RWPE1 (cell line): ENCODE measurements around the gene GCLM.

Experiments
- CTCF ChIA-PET: fragments of 350-600 bp; sonication (Branson Sonifier 250); formaldehyde crosslinking; extraction: SDS; loops from one replicate; lab custom pipeline; 2021; lab: Yijun Ruan, JAX
- POLR2A ChIA-PET: fragments of 400-600 bp; formaldehyde crosslinking; extraction: SDS; loops from one replicate; lab custom pipeline; 2020; ENCODE audit warnings: antibody characterized with exemption; ENCODE audit not compliant: low non-redundant PET; lab: Yijun Ruan, JAX
- DNase-seq: peaks from one replicate; pipeline ENCODE4 v3.0.0; 2012; ENCODE audit warnings: low spot score
- H3K27ac ChIP-seq: fragments of 450-650 bp; 2 replicates; pipeline ENCODE4 v1.5.1; 2017
- TF ChIP-seq, protein P1 (sequence below): fragments of 450-650 bp; conservative IDR thresholded peaks from 2 replicates; pipeline ENCODE4 v1.5.1; 2017; ENCODE audit warnings: low read depth, mild to moderate bottlenecking

Gene GCLM

DNA sequence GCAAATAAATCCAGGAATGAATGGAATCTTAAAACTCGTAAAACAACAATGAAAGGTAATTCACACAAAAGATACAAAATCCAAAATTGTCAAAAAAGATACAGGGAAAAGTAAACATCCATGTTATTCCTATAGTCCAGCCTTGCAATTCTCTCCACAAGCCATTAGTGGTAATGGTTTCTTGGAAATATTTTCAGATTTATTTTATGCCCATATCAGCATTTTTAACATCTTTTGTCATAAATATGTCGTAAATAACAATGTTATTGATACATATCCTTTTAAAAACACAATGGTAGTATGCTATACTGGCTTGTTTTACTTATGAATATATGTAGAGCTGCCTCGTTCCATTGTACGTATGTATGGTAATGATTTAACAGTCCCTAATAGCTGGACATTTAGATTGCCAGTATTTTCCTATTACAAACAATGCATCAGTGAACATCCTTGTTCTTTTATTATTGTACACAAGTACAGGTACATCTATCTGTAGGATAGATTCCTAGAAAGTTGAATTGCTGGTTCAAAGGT, 60.8 kb downstream of the GCLM start:
- CTCF ChIA-PET = interaction anchor here (0.7 to 1.4 kb wide), 3 partner anchors 219 to 1007 kb away, joined by 3 read pairs; no protein-coding TSS in a partner anchor
- peak overlapping the region; percentile 96 for H3K27ac ChIP-seq
- no peak for DNase-seq
- TF ChIP-seq, protein P1, sequence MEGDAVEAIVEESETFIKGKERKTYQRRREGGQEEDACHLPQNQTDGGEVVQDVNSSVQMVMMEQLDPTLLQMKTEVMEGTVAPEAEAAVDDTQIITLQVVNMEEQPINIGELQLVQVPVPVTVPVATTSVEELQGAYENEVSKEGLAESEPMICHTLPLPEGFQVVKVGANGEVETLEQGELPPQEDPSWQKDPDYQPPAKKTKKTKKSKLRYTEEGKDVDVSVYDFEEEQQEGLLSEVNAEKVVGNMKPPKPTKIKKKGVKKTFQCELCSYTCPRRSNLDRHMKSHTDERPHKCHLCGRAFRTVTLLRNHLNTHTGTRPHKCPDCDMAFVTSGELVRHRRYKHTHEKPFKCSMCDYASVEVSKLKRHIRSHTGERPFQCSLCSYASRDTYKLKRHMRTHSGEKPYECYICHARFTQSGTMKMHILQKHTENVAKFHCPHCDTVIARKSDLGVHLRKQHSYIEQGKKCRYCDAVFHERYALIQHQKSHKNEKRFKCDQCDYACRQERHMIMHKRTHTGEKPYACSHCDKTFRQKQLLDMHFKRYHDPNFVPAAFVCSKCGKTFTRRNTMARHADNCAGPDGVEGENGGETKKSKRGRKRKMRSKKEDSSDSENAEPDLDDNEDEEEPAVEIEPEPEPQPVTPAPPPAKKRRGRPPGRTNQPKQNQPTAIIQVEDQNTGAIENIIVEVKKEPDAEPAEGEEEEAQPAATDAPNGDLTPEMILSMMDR = no peak
- POLR2A ChIA-PET = no interaction called here

DNA sequence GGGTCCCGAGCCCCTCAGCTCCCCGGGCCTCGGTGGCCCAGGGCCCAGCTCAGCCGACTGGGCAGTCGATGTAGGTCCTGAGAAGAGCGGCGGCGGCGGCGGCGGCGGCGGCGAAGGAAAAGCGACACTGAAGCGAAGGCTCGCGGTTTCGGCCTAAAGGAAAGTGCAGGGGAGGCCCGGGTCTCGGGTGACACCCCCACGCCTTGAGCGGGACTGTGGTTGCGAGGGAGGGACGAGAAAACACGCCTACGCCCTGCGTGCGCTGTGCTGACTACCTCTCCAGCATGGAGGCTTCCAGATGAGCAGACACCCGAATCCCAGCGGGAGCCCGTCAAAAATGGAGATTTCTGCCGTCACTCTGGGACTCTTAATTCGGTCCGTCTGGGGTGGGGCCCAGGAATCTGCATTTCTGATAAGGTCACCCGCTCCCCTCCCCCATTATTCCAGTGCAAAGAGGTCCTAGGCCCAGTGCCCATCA, 61.4 kb downstream of the GCLM start:
- peak overlapping the region; percentile 96 for H3K27ac ChIP-seq
- peak; percentile 51 for DNase-seq
- TF ChIP-seq, protein P1 = no peak
- POLR2A ChIA-PET = interaction anchor here (0.5 kb wide), 1 partner anchor 207 kb away, joined by 3 read pairs; no protein-coding TSS in a partner anchor
- CTCF ChIA-PET = interaction anchor here (0.6 to 1.4 kb wide), 4 partner anchors 31 to 1006 kb away, joined by 3 to 8 read pairs (median 3); no protein-coding TSS in a partner anchor

DNA sequence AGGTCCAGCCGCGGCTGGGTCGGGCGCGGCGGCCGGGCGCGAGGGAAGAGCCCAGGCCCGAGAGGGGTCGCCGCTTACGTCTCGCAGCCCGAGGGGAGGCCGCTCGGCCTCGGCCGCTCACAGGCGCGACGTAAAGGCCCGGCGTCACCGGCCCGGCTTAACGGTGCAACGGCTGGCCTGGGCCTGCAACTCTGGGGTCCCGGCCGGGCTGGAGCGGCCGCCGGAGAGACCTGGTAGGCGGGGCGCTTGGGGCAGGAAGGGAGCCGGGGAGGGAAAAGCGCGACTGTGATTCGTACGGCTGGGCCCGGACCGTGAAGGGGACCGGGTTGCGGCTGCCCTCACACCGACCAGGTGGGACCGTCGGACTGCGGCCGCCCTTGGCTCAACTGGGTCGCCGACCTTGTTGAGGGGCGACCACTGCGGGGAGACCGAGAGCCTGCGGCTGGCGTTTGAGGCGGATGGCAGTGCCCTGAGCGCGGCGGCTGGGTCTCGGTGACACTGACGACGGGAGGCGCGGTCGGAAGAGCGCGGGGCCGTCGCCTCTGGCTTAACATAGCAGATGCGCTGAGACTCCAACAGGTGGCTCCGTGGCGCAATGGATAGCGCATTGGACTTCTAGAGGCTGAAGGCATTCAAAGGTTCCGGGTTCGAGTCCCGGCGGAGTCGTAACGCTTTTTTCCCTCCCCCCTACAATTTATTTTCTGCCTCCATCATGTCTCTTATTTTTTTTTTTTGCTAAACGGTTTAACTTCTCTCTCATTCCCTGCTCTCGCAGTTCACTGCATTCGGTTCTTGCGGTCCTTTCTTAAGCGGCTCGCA, 62.0 kb downstream of the GCLM start:
- TF ChIP-seq, protein P1 = no peak
- peak; percentile 83 for DNase-seq
- H3K27ac ChIP-seq = peak overlapping the region; percentile 96
- CTCF ChIA-PET = interaction anchor here (0.6 to 1.7 kb wide), 3 partner anchors 31 to 400 kb away, joined by 3 to 8 read pairs (median 5); no protein-coding TSS in a partner anchor
- POLR2A ChIA-PET = interaction anchor here (0.5 kb wide), 1 partner anchor 207 kb away, joined by 3 read pairs; no protein-coding TSS in a partner anchor

DNA sequence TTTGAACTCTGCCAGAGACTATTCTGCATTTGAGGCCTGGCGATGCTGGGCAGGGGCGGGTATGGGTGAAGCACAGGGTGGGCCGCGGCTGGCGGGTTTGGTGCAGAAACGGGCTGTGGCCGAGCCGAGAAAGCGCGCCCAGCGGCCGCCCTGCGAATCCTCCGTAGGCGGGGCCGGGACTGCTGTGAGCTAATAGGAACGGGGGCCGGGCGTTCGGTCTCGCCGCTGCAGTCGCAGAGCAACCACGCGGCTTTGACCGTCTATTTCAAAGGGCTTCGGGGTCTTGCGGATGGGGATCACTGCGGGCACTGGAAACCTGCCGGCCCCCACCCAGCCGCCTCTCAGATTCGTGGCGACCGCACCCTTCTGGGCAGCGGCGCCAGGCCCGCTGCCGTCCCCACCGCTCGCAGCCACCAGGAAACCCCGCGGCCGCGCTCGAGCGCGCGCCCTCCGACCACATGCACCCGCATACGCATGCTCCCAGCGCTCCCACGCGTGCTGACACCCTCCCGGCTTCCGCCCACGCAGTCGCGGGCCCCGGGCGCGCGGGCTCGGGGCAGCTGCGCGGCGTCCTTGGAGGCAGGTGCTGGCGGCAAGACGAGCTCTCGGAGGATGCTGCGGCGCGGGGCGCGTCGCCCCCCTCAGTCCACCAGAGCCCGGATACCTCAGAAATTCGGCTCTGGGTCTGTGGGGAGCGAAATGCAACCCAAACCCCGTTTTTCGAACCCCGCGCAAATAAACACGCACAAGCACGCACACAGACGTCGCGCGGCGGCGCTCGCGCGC, 62.8 kb downstream of the GCLM start:
- peak; percentile 77 for DNase-seq
- TF ChIP-seq, protein P1 = peak; percentile 46
- POLR2A ChIA-PET = interaction anchor here (0.6 to 1.1 kb wide), 4 partner anchors 140 to 400 kb away, joined by 3 to 8 read pairs (median 3); no protein-coding TSS in a partner anchor
- CTCF ChIA-PET = interaction anchor here (0.6 to 1.7 kb wide), 6 partner anchors 28 to 399 kb away, joined by 3 to 8 read pairs (median 4); no protein-coding TSS in a partner anchor
- H3K27ac ChIP-seq = peak overlapping the region; percentile 96

DNA sequence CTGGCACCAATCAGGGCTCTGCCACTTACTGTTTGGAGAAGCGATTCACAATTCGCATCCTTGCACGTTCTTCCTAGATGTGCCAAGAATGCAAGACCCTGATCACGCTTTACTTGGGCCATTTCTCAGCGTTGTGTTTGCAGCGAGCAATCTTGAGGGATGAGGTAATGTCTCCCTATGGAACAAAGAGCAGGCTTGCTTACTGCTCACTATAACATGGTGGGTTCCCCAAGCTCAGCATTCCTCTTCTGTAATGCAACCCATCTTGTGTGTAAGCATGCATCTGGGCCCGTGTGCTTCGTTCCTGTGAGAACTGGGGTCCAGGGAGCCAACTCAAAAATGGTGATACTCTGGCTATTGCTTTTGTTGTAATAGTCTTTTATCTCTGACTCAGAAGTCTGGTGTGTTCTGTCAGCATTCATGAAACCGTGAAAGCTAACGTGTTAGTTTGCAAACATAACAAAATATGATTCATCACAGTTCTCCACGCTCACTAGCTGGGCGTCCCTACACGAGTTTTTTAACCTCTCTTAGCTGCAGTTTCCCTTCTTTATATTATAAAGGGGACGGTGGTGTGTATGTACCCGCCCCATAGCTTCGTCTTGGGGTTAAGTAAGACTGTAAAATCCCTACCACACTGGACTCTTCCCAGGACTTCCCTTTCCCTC, 63.6 kb downstream of the GCLM start:
- TF ChIP-seq, protein P1 = no peak
- ChIA-PET CTCF (interaction anchor here (1.3 to 1.7 kb wide), 5 partner anchors 27 to 399 kb away, joined by 3 to 8 read pairs (median 5); no protein-coding TSS in a partner anchor), POLR2A (interaction anchor here (0.6 to 1.1 kb wide), 3 partner anchors 140 to 399 kb away, joined by 3 to 8 read pairs (median 3); no protein-coding TSS in a partner anchor)
- peak; percentile 66 for DNase-seq
- peak overlapping the region; percentile 96 for H3K27ac ChIP-seq
